K562 (cell line): ENCODE measurements around the gene ST6GALNAC2. TPM values are rescaled to one million over a fixed set of nuclear protein-coding genes. Genes with fewer than 3 reads are reported as not detected.

Source experiments
- CBX2 ChIP-seq: fragments of 200-600 bp; sonication (generic); IDR thresholded peaks from one replicate; pipeline ENCODE4 v1.6.1; 2012; ENCODE audit warnings: mild to moderate bottlenecking, low read length, inconsistent platforms; ENCODE audit not compliant: insufficient read depth, poor library complexity, severe bottlenecking
- COPS2 ChIP-seq: fragments of 450-650 bp; conservative IDR thresholded peaks from 2 replicates; pipeline ENCODE4 v1.6.1; 2016; ENCODE audit warnings: mild to moderate bottlenecking, moderate library complexity
- ETV1 ChIP-seq: fragments of 450-650 bp; conservative IDR thresholded peaks from 2 replicates; pipeline ENCODE4 v1.6.1; 2016; ENCODE audit warnings: missing genetic modification characterization, control low read depth, low read depth, missing compliant biosample characterization
- FOXK1 ChIP-seq: sonication (generic); formaldehyde crosslinking; IDR thresholded peaks from 2 replicates; pipeline ENCODE4 v1.8.0; 2022; ENCODE audit warnings: missing genetic modification reagents, mild to moderate bottlenecking, borderline replicate concordance
- GMEB1 ChIP-seq: fragments of 250-450 bp; sonication (Bioruptor Pico); IDR thresholded peaks from 2 replicates; pipeline ENCODE4 v1.4.0; 2020; ENCODE audit warnings: mild to moderate bottlenecking
- ILF3 ChIP-seq: fragments of 450-650 bp; IDR thresholded peaks from 2 replicates; pipeline ENCODE4 v1.6.1; 2018; ENCODE audit warnings: antibody characterized with exemption, mild to moderate bottlenecking, moderate library complexity, borderline replicate concordance
- MCM5 ChIP-seq: fragments of 450-650 bp; IDR thresholded peaks from 2 replicates; pipeline ENCODE4 v1.6.1; 2016; ENCODE audit warnings: low read depth
- MCM7 ChIP-seq, 2 experiments: fragments of 450-650 bp; IDR thresholded peaks; 2 replicates each; pipeline ENCODE4 v1.6.1; 2016 to 2018
- NFIX ChIP-seq: fragments of 250-450 bp; sonication (Bioruptor Pico); IDR thresholded peaks from 2 replicates; pipeline ENCODE4 v1.4.0; 2020; ENCODE audit warnings: low read depth, mild to moderate bottlenecking, moderate library complexity
- PTTG1 ChIP-seq: fragments of 450-650 bp; IDR thresholded peaks from 2 replicates; pipeline ENCODE4 v1.6.1; 2016; ENCODE audit warnings: low read depth, mild to moderate bottlenecking, missing genetic modification characterization, missing compliant biosample characterization
- SRSF1 ChIP-seq: fragments of 200-400 bp; formaldehyde crosslinking; IDR thresholded peaks from 2 replicates; pipeline ENCODE4 v1.6.1; 2017; ENCODE audit warnings: mild to moderate bottlenecking, low read depth, low read length, moderate library complexity
- STAT5A ChIP-seq: IDR thresholded peaks from 2 replicates; pipeline ENCODE4 v1.6.1; 2012; ENCODE audit warnings: low read length, inconsistent platforms, borderline replicate concordance
- STAT6 ChIP-seq: sonication (generic); formaldehyde crosslinking; IDR thresholded peaks from 2 replicates; pipeline ENCODE4 v1.8.1; 2023; ENCODE audit warnings: mild to moderate bottlenecking, missing genetic modification reagents
- TCF7 ChIP-seq: sonication (generic); IDR thresholded peaks from 2 replicates; pipeline ENCODE4 v1.6.1; 2016; ENCODE audit warnings: antibody characterized with exemption, borderline replicate concordance
- TEAD4 ChIP-seq, 2 experiments: sonication (generic) in 1 of 2; formaldehyde crosslinking in 1 of 2; IDR thresholded peaks; 2 replicates each; pipeline versions ENCODE4 v1.6.1 to v1.8.0; 2012 to 2022; ENCODE audit warnings: borderline replicate concordance in 1 of 2, inconsistent platforms in 1 of 2, low read length in 1 of 2, mild to moderate bottlenecking in 1 of 2, missing genetic modification reagents in 1 of 2
- XRCC5 ChIP-seq: fragments of 200-400 bp; formaldehyde crosslinking; IDR thresholded peaks from 2 replicates; pipeline ENCODE4 v1.6.1; 2017; ENCODE audit warnings: low read depth, mild to moderate bottlenecking, low read length
- ZBTB43 ChIP-seq: sonication (generic); formaldehyde crosslinking; IDR thresholded peaks from 2 replicates; pipeline ENCODE4 v1.8.0; 2023; ENCODE audit warnings: mild to moderate bottlenecking, missing genetic modification reagents
- ZBTB7A ChIP-seq: IDR thresholded peaks from 2 replicates; pipeline ENCODE4 v1.6.1; 2011; ENCODE audit warnings: low read depth, mild to moderate bottlenecking, low read length, moderate library complexity, borderline replicate concordance; ENCODE audit not compliant: control insufficient read depth
- ZFP36 ChIP-seq: fragments of 150-350 bp; IDR thresholded peaks from 2 replicates; pipeline ENCODE4 v1.6.1; 2018; ENCODE audit warnings: low read length, low read depth; ENCODE audit not compliant: partially characterized antibody
- ZNF197 ChIP-seq: fragments of 200-800 bp; sonication (Bioruptor generic); IDR thresholded peaks from 2 replicates; pipeline ENCODE4 v1.6.1; 2016; ENCODE audit warnings: low read depth, missing genetic modification characterization, missing compliant biosample characterization
- ZNF324 ChIP-seq: fragments of 250-450 bp; sonication (Bioruptor Pico); IDR thresholded peaks from 2 replicates; pipeline ENCODE4 v1.4.0; 2020; ENCODE audit warnings: mild to moderate bottlenecking
- ZNF507 ChIP-seq: conservative IDR thresholded peaks from 2 replicates; pipeline ENCODE4 v1.6.1; 2017; ENCODE audit warnings: missing genetic modification characterization, missing compliant biosample characterization
- ZNF766 ChIP-seq: fragments of 200-800 bp; sonication (Bioruptor generic); conservative IDR thresholded peaks from 2 replicates; pipeline ENCODE4 v1.6.1; 2016; ENCODE audit warnings: missing genetic modification characterization, missing compliant biosample characterization
- polyA plus RNA-seq, 8 experiments: library from polyadenylated mRNA; depleted of rRNA in 4 of 8; stranded (reverse) in 5 of 8; unstranded in 3 of 8; fragments of >200 nt; fragmentation: Nextera tagmentation in 2 of 8; fragmentation: Illumina TruSeq in 1 of 8; extraction: Ambion mirVana in 2 of 8; extraction: Trizol in 1 of 8; gene quantifications; 2 replicates each; pipeline versions ENCODE4 v1.2.1 to v1.2.3, GENCODE V29; 2011 to 2014; ENCODE audit warnings: inconsistent platforms in 1 of 8, missing spikeins in 1 of 8
- total RNA-seq, 7 experiments: library from RNA; depleted of rRNA in 6 of 7; stranded (reverse); fragments of >200 nt in 6 of 7; fragmentation: Illumina TruSeq in 2 of 7; extraction: Trizol in 2 of 7; gene quantifications; 2 replicates each; pipeline versions ENCODE4 v1.2.1 to v1.2.3, GENCODE V29; 2011 to 2021; ENCODE audit warnings: low replicate concordance in 1 of 7

Gene ST6GALNAC2
- total and polyA plus RNA-seq, 9 of the 15 experiments (the other 6 are each of a cell fraction or from before 2014, with no cell fraction given), result 0.18 TPM; not detected in 8

GRCh38 chr17:76529224-76530094, 56.2 kb downstream of the ST6GALNAC2 start (continued):
- TF ChIP-seq GMEB1 (no peak), ZNF197 (CRISPR knock-in tag) (no peak), FOXK1 (no peak), NFIX (CRISPR knock-in tag) (no peak), COPS2 (no peak), MCM7 (IDR thresholded peaks at IDR 0.05) (no peak), ZBTB43 (CRISPR knock-in tag) (no peak), ILF3 (no peak), CBX2 (no peak), MCM5 (no peak), ZBTB7A (peak; percentile 67; the same call in 1 of the 2 replicates), ZNF507 (no peak), XRCC5 (no peak), ZFP36 (no peak), TEAD4 (IDR thresholded peaks at IDR 0.05; ENCODE audit: low read length) (no peak), TEAD4 (CRISPR knock-in tag; IDR thresholded peaks at IDR 0.05; ENCODE audit: borderline replicate concordance) (no peak), ETV1 (peak; percentile 54; the same call in 1 of the 2 replicates), STAT6 (CRISPR knock-in tag) (no peak), ZNF766 (CRISPR knock-in tag) (0 out of 2 replicates have a peak, but pooled peaks have one; percentile 45), TCF7 (no peak), SRSF1 (no peak), PTTG1 (tag) (no peak), STAT5A (no peak), ZNF324 (CRISPR knock-in tag) (no peak)
